SK-N-MC (cell line): Measurements from ENCODE around the gene ARMH2.

ENCODE experiments used
- EZH2 ChIP-seq: fragments of 200-600 bp; sonication (generic); IDR thresholded peaks from one replicate; pipeline ENCODE4 v1.6.1; 2017; ENCODE audit warnings: antibody characterized with exemption
- FOXP2 ChIP-seq: optimal IDR thresholded peaks from 2 replicates; pipeline ENCODE3; 2011; ENCODE audit warnings: mild to moderate bottlenecking, moderate library complexity; ENCODE audit not compliant: insufficient read depth; ENCODE audit errors: extremely low read length, control extremely low read depth
- POLR2AphosphoS5 ChIP-seq: IDR thresholded peaks from 2 replicates; pipeline ENCODE4 v1.6.1; 2012; ENCODE audit warnings: mild to moderate bottlenecking, low read depth, low read length, borderline replicate concordance

- no peak for TF ChIP-seq EZH2
- TF ChIP-seq POLR2AphosphoS5: no peak
- TF ChIP-seq FOXP2: no peak
Measured at GRCh38 chr6:24752503-24752902, 46.2 kb downstream of the ARMH2 start.
